Subcutaneous abdominal adipose tissue (tissue), 5 donors: Measurements from ENCODE around the gene INPPL1.

ENCODE experiments used
- H3K27ac ChIP-seq: one replicate; pipeline ENCODE4 v1.7.0; 2013; ENCODE audit warnings: low read depth, mild to moderate bottlenecking, inconsistent platforms, low read length, moderate library complexity
- H3K27me3 ChIP-seq, 5 donors: one replicate each; pipeline ENCODE4 v1.7.0; 2013; ENCODE audit warnings: low read length in 5 of 5, inconsistent platforms in 1 of 5; ENCODE audit not compliant: control insufficient read depth in 5 of 5, insufficient read depth in 4 of 5
- H3K36me3 ChIP-seq, 5 donors: one replicate each; pipeline ENCODE4 v1.7.0; 2013; ENCODE audit warnings: low read length in 5 of 5; ENCODE audit not compliant: control insufficient read depth in 5 of 5, insufficient read depth in 5 of 5
- H3K4me1 ChIP-seq, 5 donors: one replicate each; pipeline ENCODE4 v1.7.0; 2013; ENCODE audit warnings: low read length in 5 of 5, mild to moderate bottlenecking in 3 of 5, moderate library complexity in 1 of 5; ENCODE audit not compliant: control insufficient read depth in 5 of 5, insufficient read depth in 5 of 5
- H3K4me3 ChIP-seq, 5 donors: one replicate each; pipeline ENCODE4 v1.7.0; 2013; ENCODE audit warnings: low read length in 5 of 5, low read depth in 1 of 5
- H3K9ac ChIP-seq, 5 donors: one replicate each; pipeline ENCODE4 v1.7.0; 2013; ENCODE audit warnings: low read length in 5 of 5, mild to moderate bottlenecking in 4 of 5, moderate library complexity in 3 of 5
- H3K9me3 ChIP-seq, 5 donors: one replicate each; pipeline ENCODE4 v1.7.0; 2013; ENCODE audit warnings: low read length in 5 of 5; ENCODE audit not compliant: control insufficient read depth in 5 of 5
- donor health status: healthy.
- donor health status: healthy.
- donor health status: healthy.
- donor health status: healthy.
- donor health status: healthy.

Gene INPPL1

DNA sequence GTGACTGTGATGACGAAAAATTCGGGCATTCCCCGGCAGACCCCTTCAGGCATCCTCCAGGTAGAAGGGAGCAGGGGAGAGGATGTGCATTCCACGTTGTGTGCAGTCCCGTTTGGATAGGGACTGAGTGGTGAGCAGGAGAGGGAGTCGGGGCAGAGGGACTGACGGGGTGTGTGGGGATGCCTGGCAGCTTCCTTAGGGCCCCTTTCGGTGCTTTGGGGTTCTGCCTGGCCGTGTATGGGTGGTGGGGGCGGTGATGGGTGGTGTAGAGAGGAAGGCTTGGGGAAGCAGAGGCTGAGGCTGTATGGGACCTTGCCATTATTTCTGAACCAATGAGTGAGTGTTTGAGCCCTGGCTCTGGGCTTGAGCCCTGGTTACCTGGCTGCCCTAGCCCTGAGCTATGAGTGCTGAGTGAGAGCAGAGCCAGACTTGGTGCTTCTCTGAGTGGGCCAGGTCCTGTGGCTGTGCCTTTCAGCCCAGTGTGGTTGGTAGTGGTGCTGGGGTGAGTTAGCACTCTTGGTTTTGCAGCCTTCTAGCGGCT lies 914 bp downstream of the INPPL1 start:
- Histone ChIP-seq H3K9ac (peak overlapping the region in 4 of 5 donors; percentile 59 to 81 (median 72)), H3K4me1 (peaks cover 8 to 52% (median 42%) of the 10 kb centered on the region in 5 donors), H3K9me3 (no peaks in the 10 kb centered on the region), H3K27ac (peak overlapping the region; percentile 16), H3K4me3 (peak overlapping the region; percentile 83 to 95 (median 84)), H3K36me3 (peaks cover 0 to 38% (median 30%) of the 10 kb centered on the region in 5 donors), H3K27me3 (no peaks in the 10 kb centered on the region)

DNA sequence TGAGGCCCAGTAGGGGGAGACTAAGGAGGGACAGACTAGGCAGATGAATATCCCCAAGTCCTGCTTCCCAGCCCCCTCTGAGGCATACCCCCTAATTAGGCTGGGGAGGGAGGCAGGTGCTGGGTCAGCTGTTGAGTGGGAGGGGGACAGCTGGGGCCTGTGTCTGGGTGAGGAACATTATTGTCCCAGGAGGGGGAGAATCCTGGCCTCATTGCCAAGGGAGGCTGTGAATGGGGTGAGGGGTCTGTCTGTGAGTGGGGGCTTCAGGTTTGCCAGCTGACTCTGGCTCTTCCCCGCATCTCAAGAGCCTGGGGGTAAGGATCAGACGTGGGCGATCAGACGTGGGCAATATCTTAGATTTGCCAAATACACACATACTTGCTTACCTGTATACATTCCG lies 2.1 kb downstream of the INPPL1 start:
- H3K9ac ChIP-seq = peak overlapping the region in 1 of 5 donors; percentile 38
- no peak overlapping the region for H3K27ac ChIP-seq
- peaks cover 0 to 50% (median 42%) of the 10 kb centered on the region in 5 donors for H3K36me3 ChIP-seq
- no peaks in the 10 kb centered on the region for H3K27me3 ChIP-seq
- peaks cover 8 to 53% (median 43%) of the 10 kb centered on the region in 5 donors for H3K4me1 ChIP-seq
- no peaks in the 10 kb centered on the region for H3K9me3 ChIP-seq
- no peak overlapping the region for H3K4me3 ChIP-seq

DNA sequence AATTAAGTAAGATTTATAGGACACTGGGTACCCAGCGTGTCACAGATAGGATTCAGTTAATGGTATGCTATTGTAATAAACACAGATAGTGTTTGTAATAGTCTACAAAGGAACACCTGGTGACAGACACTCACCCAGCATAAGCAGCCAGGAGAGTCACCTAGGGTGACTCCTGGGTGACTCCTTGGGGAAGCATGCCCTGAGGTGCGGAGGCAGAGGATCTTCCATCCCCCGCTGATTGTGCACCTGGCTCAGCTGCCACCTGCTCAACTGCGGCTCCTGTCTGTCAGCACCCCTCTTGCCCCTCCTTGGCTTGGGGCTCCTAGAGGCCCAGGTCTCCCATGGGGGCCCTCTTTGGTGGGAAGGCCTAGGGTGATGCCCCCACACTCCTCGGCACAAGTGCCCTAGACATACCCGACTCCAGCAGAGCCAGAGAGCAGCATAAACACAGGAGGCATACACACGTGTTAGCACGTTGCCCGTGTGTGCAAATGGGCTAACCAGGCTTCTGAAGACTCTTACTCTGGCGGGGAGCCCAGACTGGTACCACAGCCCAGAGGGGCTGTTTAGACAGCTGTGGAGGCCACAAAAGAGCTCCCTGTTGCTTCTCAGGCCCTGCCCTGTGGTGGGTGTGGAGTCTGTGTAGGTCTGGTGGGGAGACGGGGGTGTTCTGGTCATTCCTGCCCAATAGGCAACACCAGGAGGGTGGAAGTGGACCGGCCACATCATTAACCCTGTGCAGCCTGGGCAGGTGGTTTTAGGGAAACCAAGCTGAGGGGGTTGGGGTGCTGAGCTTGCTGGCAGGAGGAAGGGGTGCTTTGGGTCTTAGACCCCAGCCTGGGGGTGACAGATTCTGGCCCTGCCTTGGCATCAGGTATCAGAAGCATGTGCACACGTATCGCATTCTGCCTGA lies 3.0 kb downstream of the INPPL1 start:
- Histone ChIP-seq H3K4me1 (peaks cover 5 to 51% (median 37%) of the 10 kb centered on the region in 5 donors), H3K27ac (no peak overlapping the region), H3K27me3 (no peaks in the 10 kb centered on the region), H3K9me3 (no peaks in the 10 kb centered on the region), H3K4me3 (no peak overlapping the region), H3K36me3 (peaks cover 0 to 59% (median 51%) of the 10 kb centered on the region in 5 donors), H3K9ac (peak overlapping the region in 2 of 5 donors; percentile 35 to 66)

DNA sequence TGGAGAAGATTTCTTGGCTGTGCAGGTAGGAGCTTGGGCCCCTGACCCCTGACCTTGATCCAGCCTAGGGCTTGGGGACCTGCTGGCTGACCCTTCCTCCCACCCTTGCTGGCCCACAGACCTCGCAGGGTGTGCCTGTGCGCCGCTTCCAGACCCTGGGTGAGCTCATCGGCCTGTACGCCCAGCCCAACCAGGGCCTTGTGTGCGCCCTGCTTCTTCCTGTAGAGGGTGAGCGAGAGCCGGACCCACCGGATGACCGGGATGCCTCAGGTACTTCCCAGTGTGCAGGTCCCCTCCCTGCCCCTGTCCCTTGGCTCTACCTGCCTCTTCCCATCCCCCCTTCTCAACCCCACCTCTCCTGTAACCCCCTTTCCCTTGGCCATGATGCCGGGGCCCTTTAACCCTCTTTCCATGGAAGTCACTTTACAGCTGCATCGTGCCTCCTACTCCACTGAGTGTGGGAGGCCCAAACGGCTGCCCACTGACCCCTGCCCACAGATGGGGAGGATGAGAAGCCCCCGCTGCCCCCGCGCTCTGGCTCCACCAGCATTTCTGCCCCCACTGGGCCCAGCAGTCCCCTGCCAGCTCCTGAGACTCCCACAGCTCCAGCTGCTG lies 3.8 kb downstream of the INPPL1 start:
- H3K9me3 ChIP-seq = no peaks in the 10 kb centered on the region
- H3K27me3 ChIP-seq = no peaks in the 10 kb centered on the region
- H3K4me1 ChIP-seq = peaks cover 5 to 54% (median 40%) of the 10 kb centered on the region in 5 donors
- peak overlapping the region in 2 of 5 donors; percentile 35 to 66 for H3K9ac ChIP-seq
- H3K36me3 ChIP-seq = peaks cover 0 to 67% (median 59%) of the 10 kb centered on the region in 5 donors
- no peak overlapping the region for H3K4me3 ChIP-seq
- H3K27ac ChIP-seq = no peak overlapping the region

DNA sequence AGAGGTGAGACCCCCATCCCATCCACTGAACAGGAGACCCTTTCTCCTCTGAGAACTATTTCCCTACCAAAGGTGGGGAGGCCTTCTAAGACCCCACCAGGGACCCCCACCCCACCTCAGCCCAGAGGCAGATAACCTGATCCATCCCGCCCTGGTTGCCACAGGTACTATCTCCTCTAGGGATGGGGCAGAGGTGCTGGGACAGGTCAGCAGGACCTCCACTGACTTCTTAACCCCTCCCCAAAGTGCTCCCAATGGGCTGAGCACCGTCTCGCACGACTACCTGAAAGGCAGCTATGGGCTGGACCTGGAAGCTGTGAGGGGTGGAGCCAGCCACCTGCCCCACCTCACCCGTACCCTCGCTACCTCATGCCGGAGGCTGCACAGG lies 4.3 kb downstream of the INPPL1 start:
- H3K9me3 ChIP-seq = no peaks in the 10 kb centered on the region
- no peak overlapping the region for H3K4me3 ChIP-seq
- H3K27me3 ChIP-seq = no peaks in the 10 kb centered on the region
- no peak overlapping the region for H3K27ac ChIP-seq
- peaks cover 5 to 58% (median 44%) of the 10 kb centered on the region in 5 donors for H3K4me1 ChIP-seq
- H3K9ac ChIP-seq = no peak overlapping the region
- peaks cover 0 to 72% (median 64%) of the 10 kb centered on the region in 5 donors for H3K36me3 ChIP-seq

DNA sequence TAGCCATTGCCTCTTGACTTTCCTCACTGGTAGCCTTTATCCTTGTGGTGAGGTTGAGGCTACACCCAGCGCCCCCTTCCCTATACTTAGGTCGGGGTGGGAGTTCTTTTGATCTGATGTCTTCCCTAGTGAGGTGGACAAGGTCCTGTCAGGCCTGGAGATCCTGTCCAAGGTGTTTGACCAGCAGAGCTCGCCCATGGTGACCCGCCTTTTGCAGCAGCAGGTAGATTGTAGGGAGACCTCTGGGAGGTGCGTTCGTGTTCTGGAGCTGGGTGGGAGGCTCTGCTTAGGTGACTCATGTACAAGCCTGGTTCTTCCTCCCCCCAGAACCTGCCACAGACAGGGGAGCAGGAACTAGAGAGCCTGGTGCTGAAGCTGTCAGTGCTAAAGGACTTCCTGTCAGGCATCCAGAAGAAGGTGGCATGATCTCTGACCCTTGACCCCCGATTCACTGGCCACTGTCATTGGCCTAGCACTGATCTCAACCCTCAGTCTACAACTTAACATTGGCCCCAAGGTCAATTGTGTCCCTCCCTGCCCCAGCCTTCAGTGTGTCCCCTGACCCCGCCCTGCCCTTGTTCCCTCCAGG lies 4.9 kb downstream of the INPPL1 start:
- Histone ChIP-seq H3K9me3 (no peaks in the 10 kb centered on the region), H3K27ac (no peak overlapping the region), H3K9ac (no peak overlapping the region), H3K36me3 (peaks cover 0 to 78% (median 70%) of the 10 kb centered on the region in 5 donors), H3K4me3 (no peak overlapping the region), H3K27me3 (no peaks in the 10 kb centered on the region), H3K4me1 (peaks cover 5 to 61% (median 41%) of the 10 kb centered on the region in 5 donors)

DNA sequence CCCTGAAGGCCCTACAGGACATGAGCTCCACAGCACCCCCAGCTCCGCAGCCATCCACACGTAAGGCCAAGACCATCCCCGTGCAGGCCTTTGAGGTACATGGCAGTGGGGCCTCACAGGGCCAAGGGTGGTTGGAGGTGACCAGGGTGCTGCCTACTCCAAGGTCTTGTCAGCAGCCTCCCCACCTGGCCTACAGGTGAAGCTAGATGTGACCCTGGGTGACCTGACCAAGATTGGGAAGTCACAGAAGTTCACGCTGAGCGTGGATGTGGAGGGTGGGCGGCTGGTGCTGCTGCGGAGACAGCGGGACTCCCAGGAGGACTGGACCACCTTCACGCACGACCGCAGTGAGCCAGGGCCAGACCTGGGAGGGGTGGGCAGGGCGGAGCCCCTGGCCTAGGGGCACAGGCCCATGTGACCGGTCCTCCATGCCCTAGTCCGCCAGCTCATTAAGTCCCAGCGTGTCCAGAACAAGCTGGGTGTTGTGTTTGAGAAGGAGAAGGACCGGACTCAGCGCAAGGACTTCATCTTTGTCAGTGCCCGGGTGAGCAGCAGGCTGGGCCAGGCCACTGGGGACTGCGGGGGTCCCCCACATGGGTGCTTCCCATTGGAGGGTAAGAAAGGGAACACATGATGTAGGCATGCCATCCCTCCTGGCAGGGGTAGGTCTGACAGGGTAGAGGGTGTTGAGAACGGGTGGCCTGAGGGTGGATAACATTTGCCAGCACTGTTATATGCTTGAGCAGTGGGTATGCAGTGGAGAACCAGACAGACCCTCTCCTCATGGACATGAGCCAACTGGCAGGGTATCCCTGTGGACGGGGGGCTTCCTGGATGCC lies 5.6 kb downstream of the INPPL1 start:
- Histone ChIP-seq H3K27me3 (no peaks in the 10 kb centered on the region), H3K4me3 (no peak overlapping the region), H3K4me1 (peaks cover 4 to 64% (median 45%) of the 10 kb centered on the region in 5 donors), H3K9ac (no peak overlapping the region), H3K36me3 (peaks cover 2 to 85% (median 77%) of the 10 kb centered on the region in 5 donors), H3K9me3 (no peaks in the 10 kb centered on the region), H3K27ac (no peak overlapping the region)

DNA sequence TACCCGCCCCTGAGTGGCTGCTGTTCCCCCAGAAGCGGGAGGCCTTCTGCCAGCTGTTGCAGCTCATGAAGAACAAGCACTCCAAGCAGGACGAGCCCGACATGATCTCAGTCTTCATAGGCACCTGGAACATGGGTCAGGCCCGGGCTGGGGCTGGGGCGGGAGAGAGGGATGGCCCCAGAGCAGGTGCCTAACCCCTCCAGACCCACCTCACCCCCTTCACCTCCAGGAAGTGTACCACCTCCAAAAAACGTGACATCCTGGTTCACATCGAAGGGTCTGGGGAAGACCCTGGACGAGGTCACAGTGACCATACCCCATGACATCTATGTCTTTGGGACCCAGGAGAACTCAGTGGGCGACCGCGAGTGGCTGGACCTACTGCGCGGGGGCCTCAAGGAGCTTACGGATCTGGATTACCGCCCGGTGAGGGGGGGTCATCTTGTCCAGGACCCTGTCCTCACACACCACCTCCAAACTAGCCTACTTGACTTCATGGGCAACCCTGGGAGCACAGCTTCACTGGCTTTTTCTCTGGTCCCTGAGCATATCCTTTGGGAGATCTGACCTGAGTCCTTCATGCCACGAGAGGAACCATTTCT lies 6.3 kb downstream of the INPPL1 start:
- Histone ChIP-seq H3K27ac (no peak overlapping the region), H3K27me3 (no peaks in the 10 kb centered on the region), H3K9me3 (no peaks in the 10 kb centered on the region), H3K4me1 (peaks cover 2 to 64% (median 45%) of the 10 kb centered on the region in 5 donors), H3K4me3 (no peak overlapping the region), H3K9ac (no peak overlapping the region), H3K36me3 (peaks cover 2 to 92% (median 83%) of the 10 kb centered on the region in 5 donors)
